Endodermal cell (in vitro differentiated cells): Measurements from ENCODE around the gene HCRTR2. TPM values are rescaled to one million over a fixed set of nuclear protein-coding genes. Genes with fewer than 3 reads are reported as not detected.

Experiments
- DNase-seq: peaks from one replicate; pipeline ENCODE4 v3.0.0-alpha.2; 2017
- H3K27ac ChIP-seq: 2 replicates; pipeline ENCODE4 v1.5.1; 2013; ENCODE audit warnings: mild to moderate bottlenecking, low read depth, low read length, moderate library complexity
- H3K27me3 ChIP-seq: 2 replicates; pipeline ENCODE4 v1.6.1; 2013; ENCODE audit warnings: mild to moderate bottlenecking, low read length, moderate library complexity; ENCODE audit not compliant: insufficient read depth, control insufficient read depth, poor library complexity, severe bottlenecking
- H3K36me3 ChIP-seq: 2 replicates; pipeline ENCODE4 v1.7.0; 2013; ENCODE audit warnings: mild to moderate bottlenecking, low read length, moderate library complexity; ENCODE audit not compliant: control insufficient read depth, insufficient read depth
- H3K4me1 ChIP-seq: one replicate; pipeline ENCODE4 v1.7.0; 2013; ENCODE audit warnings: low read length; ENCODE audit not compliant: control insufficient read depth, insufficient read depth
- H3K4me3 ChIP-seq: 2 replicates; pipeline ENCODE4 v1.5.1; 2013; ENCODE audit warnings: mild to moderate bottlenecking, low read length, moderate library complexity
- H3K9ac ChIP-seq: 2 replicates; pipeline ENCODE4 v1.6.1; 2013; ENCODE audit warnings: mild to moderate bottlenecking, low read length, moderate library complexity; ENCODE audit not compliant: poor library complexity, severe bottlenecking; ENCODE audit errors: extremely low read depth
- H3K9me3 ChIP-seq: 2 replicates; pipeline ENCODE4 v1.6.1; 2013; ENCODE audit warnings: mild to moderate bottlenecking, low read length, moderate library complexity; ENCODE audit not compliant: control insufficient read depth
- H3K27ac Mint-ChIP-seq: 2 replicates; pipeline ENCODE4 v1.8.0; 2020; ENCODE audit warnings: mixed read lengths
- H3K27me3 Mint-ChIP-seq: 2 replicates; pipeline ENCODE4 v1.8.0; 2021; ENCODE audit warnings: mild to moderate bottlenecking, mixed read lengths; ENCODE audit not compliant: insufficient read depth
- H3K36me3 Mint-ChIP-seq: 2 replicates; pipeline ENCODE4 v1.8.0; 2020; ENCODE audit warnings: low read depth, mixed read lengths
- H3K4me1 Mint-ChIP-seq: 2 replicates; pipeline ENCODE4 v1.8.0; 2020; ENCODE audit warnings: mixed read lengths
- H3K4me3 Mint-ChIP-seq: 2 replicates; pipeline ENCODE4 v1.8.0; 2020; ENCODE audit warnings: mild to moderate bottlenecking, moderate library complexity, mixed read lengths
- H3K9me3 Mint-ChIP-seq: 2 replicates; pipeline ENCODE4 v1.8.0; 2020; ENCODE audit warnings: mild to moderate bottlenecking, mixed read lengths
- WGBS, 2 experiments: methylation state at CpG; one replicate each; pipeline versions ENCODE4 v1.1.5 to v1.1.7; 2013; ENCODE audit warnings: missing lambda C conversion rate in 2 of 2, mixed read lengths in 1 of 2; ENCODE audit not compliant: insufficient coverage in 1 of 2, insufficient read length in 1 of 2; 5-methylcytosine and 5-hydroxymethylcytosine counted together
- total RNA-seq, 2 donors: library from RNA; stranded (reverse); fragmentation: NEBNext Ultra II Directional in 1 of 2; extraction: Animal tissue kit (Norgen Biotek cat#: 25700) in 1 of 2; gene quantifications; 2 replicates in 1 of 2; 3 replicates in 1 of 2; pipeline ENCODE4 v1.2.1, GENCODE V29; 2021
- TF ChIP-seq, protein P1 (sequence below): fragments of 200-600 bp; sonication (generic); conservative IDR thresholded peaks from 2 replicates; pipeline ENCODE4 v1.5.0; 2021; ENCODE audit warnings: antibody characterized with exemption, mild to moderate bottlenecking

HCRTR2 gene
- total RNA-seq, 2 donors from 2014 or later, result 0.29 TPM; not detected in 1

DNA sequence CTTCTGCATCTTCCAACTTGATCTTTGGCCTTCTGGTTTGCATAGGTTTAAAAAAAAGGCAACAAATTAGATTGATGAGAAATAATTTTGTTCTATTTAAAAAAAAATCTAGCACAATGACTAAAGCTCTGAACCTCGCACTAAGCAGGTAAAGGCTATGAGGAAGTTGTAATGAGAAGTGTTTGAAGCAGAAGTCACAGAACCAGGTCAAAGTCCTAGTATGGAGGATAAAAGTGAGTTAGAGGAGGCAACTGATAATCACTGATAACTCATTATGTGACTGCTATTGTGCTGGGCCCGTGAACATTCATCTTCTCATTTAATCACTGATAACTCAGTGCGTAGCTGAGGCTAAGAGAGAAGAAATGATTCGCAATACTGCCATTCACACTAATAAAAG, 106.9 kb downstream of the HCRTR2 start:
- Histone ChIP-seq H3K9me3 (no peaks in the 10 kb centered on the region), H3K27me3 (no peaks in the 10 kb centered on the region), H3K4me3 (no peak overlapping the region), H3K4me1 (peaks cover 11% of the 10 kb centered on the region), H3K36me3 (no peaks in the 10 kb centered on the region), H3K9ac (no peak overlapping the region), H3K27ac (no peak overlapping the region)
- TF ChIP-seq, protein P1, sequence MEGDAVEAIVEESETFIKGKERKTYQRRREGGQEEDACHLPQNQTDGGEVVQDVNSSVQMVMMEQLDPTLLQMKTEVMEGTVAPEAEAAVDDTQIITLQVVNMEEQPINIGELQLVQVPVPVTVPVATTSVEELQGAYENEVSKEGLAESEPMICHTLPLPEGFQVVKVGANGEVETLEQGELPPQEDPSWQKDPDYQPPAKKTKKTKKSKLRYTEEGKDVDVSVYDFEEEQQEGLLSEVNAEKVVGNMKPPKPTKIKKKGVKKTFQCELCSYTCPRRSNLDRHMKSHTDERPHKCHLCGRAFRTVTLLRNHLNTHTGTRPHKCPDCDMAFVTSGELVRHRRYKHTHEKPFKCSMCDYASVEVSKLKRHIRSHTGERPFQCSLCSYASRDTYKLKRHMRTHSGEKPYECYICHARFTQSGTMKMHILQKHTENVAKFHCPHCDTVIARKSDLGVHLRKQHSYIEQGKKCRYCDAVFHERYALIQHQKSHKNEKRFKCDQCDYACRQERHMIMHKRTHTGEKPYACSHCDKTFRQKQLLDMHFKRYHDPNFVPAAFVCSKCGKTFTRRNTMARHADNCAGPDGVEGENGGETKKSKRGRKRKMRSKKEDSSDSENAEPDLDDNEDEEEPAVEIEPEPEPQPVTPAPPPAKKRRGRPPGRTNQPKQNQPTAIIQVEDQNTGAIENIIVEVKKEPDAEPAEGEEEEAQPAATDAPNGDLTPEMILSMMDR, result no peak
- no peak for DNase-seq
- no peaks in the 10 kb centered on the region for H3K36me3 Mint-ChIP-seq
- H3K27me3 Mint-ChIP-seq, result no peaks in the 10 kb centered on the region
- no peak overlapping the region for H3K4me3 Mint-ChIP-seq
- WGBS, 2 experiments, result 72 to 84% methylated on average over 4 of the region's 4 CpGs
- H3K4me1 Mint-ChIP-seq, result peaks cover 44% of the 10 kb centered on the region
- H3K9me3 Mint-ChIP-seq, result no peaks in the 10 kb centered on the region
- H3K27ac Mint-ChIP-seq, result no peak overlapping the region

DNA sequence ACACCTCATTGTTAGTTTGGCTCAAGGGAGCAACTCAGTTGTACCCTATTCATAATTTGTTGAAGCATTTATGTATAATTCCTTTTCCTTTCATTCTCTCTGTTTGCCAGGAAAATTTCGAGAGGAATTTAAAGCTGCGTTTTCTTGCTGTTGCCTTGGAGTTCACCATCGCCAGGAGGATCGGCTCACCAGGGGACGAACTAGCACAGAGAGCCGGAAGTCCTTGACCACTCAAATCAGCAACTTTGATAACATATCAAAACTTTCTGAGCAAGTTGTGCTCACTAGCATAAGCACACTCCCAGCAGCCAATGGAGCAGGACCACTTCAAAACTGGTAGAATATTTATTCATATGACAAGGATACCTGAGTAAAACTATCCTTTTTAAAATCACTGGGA, 107.8 kb downstream of the HCRTR2 start:
- H3K4me3 ChIP-seq, result no peak overlapping the region
- no peak overlapping the region for H3K4me3 Mint-ChIP-seq
- 85% methylated on average over 5 to 6 of the region's 6 CpGs for WGBS, 2 experiments

DNA sequence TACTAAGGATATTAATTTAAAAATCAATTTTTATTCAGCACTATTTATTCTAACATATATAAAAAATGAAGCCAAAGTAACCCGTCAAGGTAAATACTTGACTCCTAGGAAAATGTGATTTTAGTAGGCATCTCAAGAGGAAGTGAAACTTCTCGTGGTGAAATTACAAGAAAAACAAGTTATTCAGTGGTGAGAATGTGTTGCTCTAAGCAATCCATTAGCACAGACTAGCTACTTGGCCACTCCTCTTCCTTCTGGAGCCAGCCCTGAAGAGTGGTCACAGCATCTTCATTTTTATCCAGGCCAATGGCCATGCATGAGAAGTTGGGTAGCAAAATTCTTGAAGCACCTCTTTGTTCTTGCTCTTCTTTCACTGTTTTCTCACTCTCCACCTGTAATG, 112.5 kb downstream of the HCRTR2 start:
- DNase-seq, result no peak
- 80 to 98% methylated on average over 1 to 2 of the region's 2 CpGs for WGBS, 2 experiments

More for the DNA sequence above, 107.8 kb downstream of the HCRTR2 start:
- H3K27ac ChIP-seq, result no peak overlapping the region
- no peak overlapping the region for H3K27ac Mint-ChIP-seq
- H3K4me1 ChIP-seq, result peaks cover 11% of the 10 kb centered on the region
- no peaks in the 10 kb centered on the region for H3K36me3 Mint-ChIP-seq
- H3K9me3 ChIP-seq, result no peaks in the 10 kb centered on the region
- TF ChIP-seq, protein P1, result no peak
- H3K27me3 Mint-ChIP-seq, result no peaks in the 10 kb centered on the region
- H3K27me3 ChIP-seq, result no peaks in the 10 kb centered on the region
- DNase-seq, result no peak
- H3K9me3 Mint-ChIP-seq, result no peaks in the 10 kb centered on the region
- no peaks in the 10 kb centered on the region for H3K36me3 ChIP-seq
- no peak overlapping the region for H3K9ac ChIP-seq
- peaks cover 43% of the 10 kb centered on the region for H3K4me1 Mint-ChIP-seq

More for the DNA sequence above, 112.5 kb downstream of the HCRTR2 start:
- Mint-ChIP-seq H3K27ac (no peak overlapping the region), H3K9me3 (no peaks in the 10 kb centered on the region), H3K36me3 (no peaks in the 10 kb centered on the region), H3K4me1 (peaks cover 19% of the 10 kb centered on the region), H3K27me3 (no peaks in the 10 kb centered on the region), H3K4me3 (no peak overlapping the region)
- TF ChIP-seq, protein P1, result no peak
- Histone ChIP-seq H3K36me3 (no peaks in the 10 kb centered on the region), H3K4me1 (peaks cover 5% of the 10 kb centered on the region), H3K9me3 (no peaks in the 10 kb centered on the region), H3K9ac (no peak overlapping the region), H3K4me3 (no peak overlapping the region), H3K27me3 (no peaks in the 10 kb centered on the region), H3K27ac (no peak overlapping the region)
